Mucosa of descending colon (tissue), 3 donors: ENCODE data around the gene EFCAB5. TPM values are rescaled to one million over a fixed set of nuclear protein-coding genes. Genes with fewer than 3 reads are reported as not detected.

Experiments used
- ATAC-seq: fragments of 200-7000 bp; cut with Tn5 transposase; one replicate; pipeline ENCODE4 v1.9.1; 2020; ENCODE audit warnings: mild to moderate bottlenecking, moderate library complexity
- DNase-seq, 3 donors: peaks; one replicate each; pipeline ENCODE4 v3.0.0-alpha.2; 2020
- H3K36me3 ChIP-seq: fragments of 200-600 bp; one replicate; pipeline ENCODE4 v1.8.0; 2021; ENCODE audit warnings: low read depth, mild to moderate bottlenecking
- H3K4me1 ChIP-seq: fragments of 200-600 bp; one replicate; pipeline ENCODE4 v1.8.0; 2021; ENCODE audit warnings: low read depth, mild to moderate bottlenecking
- H3K4me3 ChIP-seq: fragments of 200-600 bp; one replicate; pipeline ENCODE4 v1.8.0; 2021; ENCODE audit warnings: mild to moderate bottlenecking
- H3K9me3 ChIP-seq: fragments of 200-600 bp; one replicate; pipeline ENCODE4 v1.8.0; 2021; ENCODE audit warnings: mild to moderate bottlenecking
- intact Hi-C, 2 donors: fragments of 100-400 bp; cut with DNase I in 1 of 2; cut with micrococcal nuclease in 1 of 2; formaldehyde crosslinking; loops; one replicate each; pipeline versions ENCODE4 v1.11.0 to v1.11.1; 2022; cut with DNase I, micrococcal nuclease
- microRNA-seq: library from miRNA; unstranded; fragments of <30 nt; microRNA quantifications from one replicate; pipeline ENCODE4, GENCODE V29; 2019
- total RNA-seq, 3 donors: library from RNA; stranded (reverse); fragmentation: NEBNext Ultra II Directional in 2 of 3; extraction: Animal tissue kit (Norgen Biotek cat#: 25700) in 2 of 3; gene quantifications; one replicate each; pipeline versions ENCODE4 v1.2.1 to v1.2.4, GENCODE V29; 2021 to 2023
- TF ChIP-seq, protein P1 (sequence below): fragments of 200-600 bp; IDR thresholded peaks from one replicate; pipeline ENCODE4 v1.8.0; 2022; ENCODE audit warnings: antibody characterized with exemption, mild to moderate bottlenecking
- donor health status: DM: no; HTN: no; CAD: no; lungs with moderate emphysema.
- donor health status: DM: no; HTN: no; CAD: no.
- donor health status: DM: no; HTN: yes; CAD: no.

EFCAB5 gene
- total RNA-seq, 3 donors from 2014 or later: 1.0 to 4.1 (median 2.4) TPM

DNA sequence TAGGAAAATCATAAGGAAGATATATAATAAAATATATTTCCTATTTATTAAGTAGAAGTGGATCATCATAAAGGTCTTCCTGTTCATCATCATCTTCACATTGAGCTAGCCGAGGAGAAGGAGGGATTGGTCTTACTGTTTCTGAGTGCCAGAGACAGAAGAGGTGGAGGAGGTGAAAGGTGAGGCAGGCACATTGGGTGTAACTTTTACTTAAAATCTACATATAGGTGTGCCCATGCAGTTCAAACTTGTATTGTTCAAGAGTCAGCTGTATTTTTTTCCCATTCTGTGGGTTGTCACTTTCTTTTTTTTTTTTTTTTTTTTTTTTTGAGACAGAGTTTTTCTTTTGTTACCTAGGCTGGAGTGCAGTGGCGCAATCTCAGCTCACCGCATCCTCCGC lies 210.0 kb downstream of the EFCAB5 start:
- intact Hi-C loops: no loop called here
- TF ChIP-seq, protein P1, sequence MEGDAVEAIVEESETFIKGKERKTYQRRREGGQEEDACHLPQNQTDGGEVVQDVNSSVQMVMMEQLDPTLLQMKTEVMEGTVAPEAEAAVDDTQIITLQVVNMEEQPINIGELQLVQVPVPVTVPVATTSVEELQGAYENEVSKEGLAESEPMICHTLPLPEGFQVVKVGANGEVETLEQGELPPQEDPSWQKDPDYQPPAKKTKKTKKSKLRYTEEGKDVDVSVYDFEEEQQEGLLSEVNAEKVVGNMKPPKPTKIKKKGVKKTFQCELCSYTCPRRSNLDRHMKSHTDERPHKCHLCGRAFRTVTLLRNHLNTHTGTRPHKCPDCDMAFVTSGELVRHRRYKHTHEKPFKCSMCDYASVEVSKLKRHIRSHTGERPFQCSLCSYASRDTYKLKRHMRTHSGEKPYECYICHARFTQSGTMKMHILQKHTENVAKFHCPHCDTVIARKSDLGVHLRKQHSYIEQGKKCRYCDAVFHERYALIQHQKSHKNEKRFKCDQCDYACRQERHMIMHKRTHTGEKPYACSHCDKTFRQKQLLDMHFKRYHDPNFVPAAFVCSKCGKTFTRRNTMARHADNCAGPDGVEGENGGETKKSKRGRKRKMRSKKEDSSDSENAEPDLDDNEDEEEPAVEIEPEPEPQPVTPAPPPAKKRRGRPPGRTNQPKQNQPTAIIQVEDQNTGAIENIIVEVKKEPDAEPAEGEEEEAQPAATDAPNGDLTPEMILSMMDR: no peak
- Histone ChIP-seq H3K9me3 (no peaks in the 10 kb centered on the region), H3K4me1 (no peaks in the 10 kb centered on the region), H3K36me3 (no peaks in the 10 kb centered on the region), H3K4me3 (no peak overlapping the region)
- DNase-seq (no peak), ATAC-seq (no peak)

DNA sequence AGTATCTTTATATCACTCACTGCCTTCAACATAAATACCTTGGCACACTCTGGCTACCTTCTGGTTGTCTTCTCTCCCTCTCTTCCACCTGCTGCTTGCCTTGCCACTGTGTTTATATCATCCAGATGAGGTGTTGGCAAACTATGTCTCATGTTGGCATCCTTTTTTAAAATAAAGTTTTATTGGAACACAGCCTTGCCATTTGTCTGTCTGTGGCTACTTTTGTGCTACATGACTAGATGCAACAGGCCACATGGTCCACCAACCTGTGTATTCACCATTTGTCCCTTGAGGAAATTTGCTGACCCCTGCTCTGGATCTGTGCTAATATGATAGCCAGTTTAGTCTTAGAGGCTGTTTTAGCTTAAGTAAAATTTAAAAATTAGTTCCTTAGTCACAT lies 212.0 kb downstream of the EFCAB5 start:
- intact Hi-C loops: no loop called here
- Histone ChIP-seq H3K36me3 (no peaks in the 10 kb centered on the region), H3K4me3 (no peak overlapping the region), H3K4me1 (no peaks in the 10 kb centered on the region), H3K9me3 (no peaks in the 10 kb centered on the region)
- TF ChIP-seq, protein P1: no peak
- DNase-seq: no peak
- ATAC-seq: no peak

DNA sequence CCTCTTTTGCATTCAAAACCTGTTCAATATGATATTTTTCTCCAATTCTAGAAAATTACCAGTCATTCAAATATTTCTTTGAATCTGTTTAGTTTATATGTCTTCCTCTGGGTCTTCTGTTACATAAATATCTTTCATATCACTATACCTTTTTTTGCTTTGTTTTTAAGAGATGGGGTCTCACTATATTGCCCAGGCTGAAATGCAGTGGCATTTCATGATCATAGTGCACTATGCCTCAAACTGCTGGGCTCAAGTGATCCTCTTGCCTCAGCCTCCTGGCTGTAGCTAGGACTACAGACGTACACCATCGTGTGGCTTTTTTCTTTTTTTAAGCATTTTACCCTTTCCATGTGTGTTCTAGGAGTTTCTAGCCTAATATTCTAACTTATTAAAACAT lies 214.0 kb downstream of the EFCAB5 start:
- H3K4me1 ChIP-seq: no peaks in the 10 kb centered on the region
- ATAC-seq (no peak), DNase-seq (no peak)
- intact Hi-C loops: no loop called here
- H3K4me3 ChIP-seq: no peak overlapping the region
- H3K9me3 ChIP-seq: no peaks in the 10 kb centered on the region
- no peaks in the 10 kb centered on the region for H3K36me3 ChIP-seq
- TF ChIP-seq, protein P1: no peak

Small RNA genes lying within 50 kb of the gene (microRNA-seq; reads per million reads assigned to microRNA genes)
- not detected for gene MIR423

Other genes starting within 250 kb of the EFCAB5 start
- 10 to 100 TPM; 32.1 to 47.8 (median 40.8) TPM for gene SSH2, start 11.4 kb upstream of the EFCAB5 start, total RNA-seq
- 10 to 100 TPM; 24.5 to 41.7 (median 24.7) TPM for gene NSRP1, start 175.2 kb downstream of the EFCAB5 start, total RNA-seq